Measurements from ENCODE around the gene SH3BGRL3.

The SH3BGRL3 gene

GRCh38 chr1:26279456-26280332, at the start of gene SH3BGRL3:
Gene SH3BGRL3 (plus strand): TSS chr1:26280086. CDS start chr1:26280156, 70 bp downstream.
- DNase-seq = peak; percentile 88

GRCh38 chr1:26230682-26231081, 49.2 kb upstream of the SH3BGRL3 start:
- DNase-seq = peak; percentile 44

- DNase-seq = peak; percentile 99
Measured at GRCh38 chr1:26233903-26234643, 45.8 kb upstream of the SH3BGRL3 start, which contains the start of gene CEP85. Gene CEP85 (plus strand): TSS chr1:26234200. CDS start chr1:26239784, 5,584 bp downstream.

GRCh38 chr1:26234644-26235370, 45.1 kb upstream of the SH3BGRL3 start:
- peak; percentile 10 for DNase-seq

GRCh38 chr1:26237230-26237966, 42.5 kb upstream of the SH3BGRL3 start:
- peak; percentile 12 for DNase-seq

GRCh38 chr1:26239936-26240335, 40.0 kb upstream of the SH3BGRL3 start:
- no peak for DNase-seq

- DNase-seq = no peak
Measured at GRCh38 chr1:26252718-26253117, 27.2 kb upstream of the SH3BGRL3 start.

- DNase-seq = no peak
Measured at GRCh38 chr1:26254404-26254803, 25.5 kb upstream of the SH3BGRL3 start.

GRCh38 chr1:26257222-26257621, 22.7 kb upstream of the SH3BGRL3 start:
- no peak for DNase-seq

- DNase-seq = peak; percentile 39
Measured at GRCh38 chr1:26259005-26259404, 20.9 kb upstream of the SH3BGRL3 start.

GRCh38 chr1:26259578-26259977, 20.3 kb upstream of the SH3BGRL3 start:
- peak; percentile 76 for DNase-seq

- no peak for DNase-seq
Measured at GRCh38 chr1:26263212-26263611, 16.7 kb upstream of the SH3BGRL3 start.

- no peak for DNase-seq
Measured at GRCh38 chr1:26265405-26265804, 14.5 kb upstream of the SH3BGRL3 start.

GRCh38 chr1:26268290-26269197, 11.3 kb upstream of the SH3BGRL3 start:
- DNase-seq = no peak

- DNase-seq = no peak
Measured at GRCh38 chr1:26269198-26269550, 10.7 kb upstream of the SH3BGRL3 start.

- peak; percentile 75 for DNase-seq
Measured at GRCh38 chr1:26274801-26275425, 5.0 kb upstream of the SH3BGRL3 start.

GRCh38 chr1:26275580-26276431, 4.1 kb upstream of the SH3BGRL3 start:
- peak; percentile 97 for DNase-seq

GRCh38 chr1:26276432-26276838, 3.5 kb upstream of the SH3BGRL3 start:
- DNase-seq = no peak

- DNase-seq = no peak
Measured at GRCh38 chr1:26277261-26277661, 2.6 kb upstream of the SH3BGRL3 start.

GRCh38 chr1:26277719-26278118, 2.2 kb upstream of the SH3BGRL3 start:
- DNase-seq = no peak

All from suppressor macrophage treated with lipopolysaccharide for 4 hours (primary cell).